ENCODE data around the gene ATIC. TPM values are rescaled to one million over a fixed set of nuclear protein-coding genes. Genes with fewer than 3 reads are reported as not detected.

The ATIC gene
- total RNA-seq, 1 experiment from 2014 or later, result 285 TPM

GRCh38 chr2:215328066-215328465 lies 16.2 kb downstream of the ATIC start:
- peak overlapping the region; percentile 32 for H3K27ac Mint-ChIP-seq
- H3K4me1 Mint-ChIP-seq, result peaks cover 30% of the 10 kb centered on the region
- ATAC-seq (no peak), DNase-seq (ENCODE audit: low spot score) (no peak)
- H3K9me3 Mint-ChIP-seq, result no peaks in the 10 kb centered on the region
- H3K27me3 Mint-ChIP-seq (ENCODE audit: low read depth), result no peaks in the 10 kb centered on the region
- ChIA-PET CTCF (no interaction called here), POLR2A (no interaction called here)
- TF ChIP-seq ATF3 (CRISPR knock-in tag; conservative IDR thresholded peaks at IDR 0.05), result no peak
- no peak for TF ChIP-seq MXD4 (CRISPR knock-in tag; IDR thresholded peaks at IDR 0.05; ENCODE audit: borderline replicate concordance)
- TF ChIP-seq USF2 (CRISPR knock-in tag; IDR thresholded peaks at IDR 0.05), result no peak
- no peak for TF ChIP-seq IRF1 (CRISPR knock-in tag; IDR thresholded peaks at IDR 0.05)
- no peak for TF ChIP-seq ATF2 (CRISPR knock-in tag; IDR thresholded peaks at IDR 0.05; ENCODE audit: borderline replicate concordance, low read depth)
- H3K4me3 Mint-ChIP-seq, result no peak overlapping the region
- H3K36me3 Mint-ChIP-seq, result peaks cover 86% of the 10 kb centered on the region

GRCh38 chr2:215332872-215333595 lies 21.2 kb downstream of the ATIC start:
- Mint-ChIP-seq H3K27ac (peak overlapping the region; percentile 78; the same call in 1 of the 2 replicates), H3K36me3 (peaks cover 78% of the 10 kb centered on the region), H3K27me3 (ENCODE audit: low read depth) (no peaks in the 10 kb centered on the region), H3K4me3 (no peak overlapping the region), H3K9me3 (no peaks in the 10 kb centered on the region), H3K4me1 (peaks cover 5% of the 10 kb centered on the region)
- POLR2A ChIA-PET, result no interaction called here
- DNase-seq (ENCODE audit: low spot score) (no peak), ATAC-seq (no peak)
- CTCF ChIA-PET, result no interaction called here
- no peak for TF ChIP-seq CTCF (IDR thresholded peaks at IDR 0.05)
- no peak for TF ChIP-seq NFE2L1 (CRISPR knock-in tag; IDR thresholded peaks at IDR 0.05)
- no peak for TF ChIP-seq SMAD3 (CRISPR knock-in tag; IDR thresholded peaks at IDR 0.05; ENCODE audit: borderline replicate concordance)
- no peak for TF ChIP-seq HMGXB4 (CRISPR knock-in tag; IDR thresholded peaks at IDR 0.05)
- TF ChIP-seq TEAD4 (CRISPR knock-in tag; IDR thresholded peaks at IDR 0.05), result no peak
- no peak for TF ChIP-seq TP53 (CRISPR knock-in tag; IDR thresholded peaks at IDR 0.05)
- no peak for TF ChIP-seq PREB (CRISPR knock-in tag; IDR thresholded peaks at IDR 0.05; ENCODE audit: borderline replicate concordance)
- no peak for TF ChIP-seq PRRX2 (CRISPR knock-in tag; IDR thresholded peaks at IDR 0.05)
- no peak for TF ChIP-seq ETV6 (CRISPR knock-in tag; IDR thresholded peaks at IDR 0.05)
- no peak for TF ChIP-seq NFATC4 (CRISPR knock-in tag; IDR thresholded peaks at IDR 0.05)
- no peak for TF ChIP-seq MXD4 (CRISPR knock-in tag; IDR thresholded peaks at IDR 0.05; ENCODE audit: borderline replicate concordance)
